ENCODE results near the gene LSM14A.
A peak's percentile ranks its signal among the peaks of the same experiment; 100 is the strongest.

LSM14A gene

DNA sequence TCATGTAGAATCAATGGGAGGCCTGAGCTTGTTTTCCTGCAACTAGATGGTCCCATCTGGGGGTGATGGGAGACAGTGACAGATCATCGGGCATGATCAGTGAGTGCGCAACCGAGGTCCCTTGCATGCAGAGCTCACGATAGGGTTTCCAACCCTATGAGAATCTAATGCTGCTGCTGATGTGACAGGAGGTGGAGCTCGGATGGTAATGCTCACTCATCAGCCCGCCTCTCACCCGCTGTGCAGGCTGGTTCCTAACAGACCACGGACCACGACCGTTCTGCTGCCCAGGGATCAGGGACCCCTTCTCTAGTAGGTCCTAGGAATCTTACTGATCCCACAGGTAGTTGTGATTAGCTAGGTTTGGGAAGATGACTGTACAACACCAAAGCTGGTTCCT, 58.5 kb downstream of the LSM14A start:
- ChIA-PET CTCF (interaction anchor here (0.6 to 5.3 kb wide), 4 partner anchors 9 to 524 kb away, joined by 4 to 50 read pairs (median 6); no protein-coding TSS in a partner anchor), POLR2A (interaction anchor here (0.6 kb wide), 1 partner anchor 26 kb away, joined by 3 read pairs; no protein-coding TSS in a partner anchor)
- H3K27ac ChIP-seq (ENCODE audit: extremely low read depth, low read depth, low read length), result peak overlapping the region; percentile 8; the same call in 1 of the 2 replicates
- TF ChIP-seq SCRT2 (tag by site-specific recombination; IDR thresholded peaks at IDR 0.05) (peak; percentile 67; the same call in 1 of the 2 replicates), ZBTB48 (tag by site-specific recombination; IDR thresholded peaks at IDR 0.05) (0 out of 2 replicates have a peak, but pooled peaks have one; percentile 20), ZNF624 (tag by site-specific recombination; IDR thresholded peaks at IDR 0.05) (no peak), SP7 (tag by site-specific recombination; IDR thresholded peaks at IDR 0.05) (no peak), ZNF10 (tag by site-specific recombination; IDR thresholded peaks at IDR 0.05) (no peak)
- no peaks in the 10 kb centered on the region; the same call in 1 of the 2 replicates for H3K9me3 ChIP-seq (ENCODE audit: control insufficient read depth, insufficient read depth, low read depth, low read length)
- H3K4me1 ChIP-seq (ENCODE audit: control insufficient read depth, insufficient read depth, low read length), result peaks cover 13% of the 10 kb centered on the region
- H3K36me3 ChIP-seq (ENCODE audit: control insufficient read depth in 2 of 2, insufficient read depth in 1 of 2, low read length in 2 of 2), result peaks cover 60 to 71% of the 10 kb centered on the region in 2 experiments
- no peak overlapping the region for H3K4me3 ChIP-seq (ENCODE audit: low read depth, low read length)

DNA sequence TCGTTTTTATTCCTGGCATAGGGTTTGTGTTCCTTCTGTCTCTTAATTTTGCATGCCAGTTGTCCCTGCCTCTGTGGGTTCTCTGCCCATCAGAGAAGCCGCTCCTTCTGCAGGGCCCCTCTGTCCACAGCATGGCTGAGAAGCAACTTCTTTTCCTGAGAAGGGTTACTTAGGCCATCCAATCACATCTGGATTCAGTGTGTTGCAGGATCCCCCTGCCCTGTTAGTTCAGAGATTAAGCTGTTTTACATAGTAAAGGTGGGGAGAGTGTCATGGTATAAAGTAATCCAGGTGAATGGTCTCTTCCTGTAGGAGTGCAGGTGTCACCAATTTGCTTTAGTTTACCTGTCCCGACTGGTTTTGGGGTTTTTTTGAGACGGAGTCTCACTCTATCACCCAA, 59.1 kb downstream of the LSM14A start:
- CTCF ChIA-PET, result interaction anchor here (0.7 to 5.3 kb wide), 5 partner anchors 9 to 454 kb away, joined by 4 to 50 read pairs (median 4); no protein-coding TSS in a partner anchor
- peaks cover 14% of the 10 kb centered on the region for H3K4me1 ChIP-seq (ENCODE audit: control insufficient read depth, insufficient read depth, low read length)
- no peak overlapping the region for H3K4me3 ChIP-seq (ENCODE audit: low read depth, low read length)
- no peaks in the 10 kb centered on the region; the same call in 1 of the 2 replicates for H3K9me3 ChIP-seq (ENCODE audit: control insufficient read depth, insufficient read depth, low read depth, low read length)
- peak overlapping the region; percentile 8; the same call in 1 of the 2 replicates for H3K27ac ChIP-seq (ENCODE audit: extremely low read depth, low read depth, low read length)
- TF ChIP-seq ZIC2 (tag by site-specific recombination; IDR thresholded peaks at IDR 0.05), result no peak
- 0 out of 2 replicates have a peak, but pooled peaks have one; percentile 2 for TF ChIP-seq ZNF366 (tag by site-specific recombination; conservative IDR thresholded peaks at IDR 0.05)
- H3K36me3 ChIP-seq (ENCODE audit: control insufficient read depth in 2 of 2, insufficient read depth in 1 of 2, low read length in 2 of 2), result peaks cover 56 to 65% of the 10 kb centered on the region in 2 experiments
- POLR2A ChIA-PET, result interaction anchor here (0.6 kb wide), 1 partner anchor 27 kb away, joined by 3 read pairs; no protein-coding TSS in a partner anchor

DNA sequence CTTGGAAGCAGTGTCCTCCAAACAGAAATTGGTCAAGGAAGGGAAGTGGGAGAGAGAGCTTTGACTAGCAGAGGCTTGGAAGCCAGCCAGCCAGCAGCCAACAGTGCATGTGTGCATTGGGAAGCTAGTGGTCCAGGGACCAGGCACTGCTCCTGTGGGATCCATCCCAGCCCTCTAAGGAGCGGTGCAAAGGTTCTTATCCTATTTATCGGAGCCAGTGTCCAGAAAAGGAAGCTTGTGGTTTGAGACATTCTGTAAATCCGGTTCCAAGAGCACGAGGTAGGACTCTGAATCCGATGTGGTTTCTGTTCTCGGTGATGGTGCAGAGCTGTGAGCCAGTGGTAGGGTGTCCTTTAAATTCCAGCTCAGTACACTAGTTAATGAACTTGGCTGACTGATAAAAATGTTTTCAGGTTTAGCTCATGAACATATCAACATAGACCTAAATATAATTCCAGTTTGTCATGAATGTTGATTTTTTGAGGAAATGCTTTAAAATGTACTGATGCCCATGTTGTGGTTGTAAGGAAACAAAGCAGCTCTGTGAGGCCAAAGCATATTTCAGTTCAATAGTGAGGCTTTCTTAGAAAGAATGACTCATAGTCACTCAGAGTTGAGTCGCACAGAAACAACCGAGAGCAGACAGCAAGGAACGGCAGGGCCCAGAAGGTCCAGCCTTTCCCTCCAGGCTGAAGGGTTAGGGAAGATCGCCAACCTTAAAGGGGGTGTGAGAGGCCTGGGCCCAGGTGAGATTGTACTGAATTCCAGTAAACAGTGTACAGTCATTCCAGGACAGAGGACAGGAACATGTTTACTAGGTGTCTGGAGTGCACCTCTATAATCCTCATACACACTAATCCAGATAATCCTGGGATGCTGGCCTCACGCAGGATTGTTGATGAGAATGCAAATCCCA, 60.5 kb downstream of the LSM14A start:
- H3K4me3 ChIP-seq (ENCODE audit: low read depth, low read length), result no peak overlapping the region
- TF ChIP-seq RBAK (tag by site-specific recombination; IDR thresholded peaks at IDR 0.05) (no peak), ZNF366 (tag by site-specific recombination; conservative IDR thresholded peaks at IDR 0.05) (peak; percentile 43), ZNF157 (tag by site-specific recombination; IDR thresholded peaks at IDR 0.05) (no peak), ZNF433 (tag by site-specific recombination; IDR thresholded peaks at IDR 0.05; ENCODE audit: low read depth) (no peak), ZNF239 (tag by site-specific recombination; IDR thresholded peaks at IDR 0.05) (no peak), ZNF610 (tag by site-specific recombination; IDR thresholded peaks at IDR 0.05; ENCODE audit: borderline replicate concordance) (no peak), ZBTB1 (tag by site-specific recombination; IDR thresholded peaks at IDR 0.05) (no peak), ZNF660 (tag by site-specific recombination; IDR thresholded peaks at IDR 0.05) (peak; percentile 87), ZNF571 (tag by site-specific recombination; IDR thresholded peaks at IDR 0.05) (no peak), ZNF785 (tag by site-specific recombination; IDR thresholded peaks at IDR 0.05) (no peak), ZNF521 (tag by site-specific recombination; IDR thresholded peaks at IDR 0.05) (no peak)
- TF ChIP-seq, protein P1, sequence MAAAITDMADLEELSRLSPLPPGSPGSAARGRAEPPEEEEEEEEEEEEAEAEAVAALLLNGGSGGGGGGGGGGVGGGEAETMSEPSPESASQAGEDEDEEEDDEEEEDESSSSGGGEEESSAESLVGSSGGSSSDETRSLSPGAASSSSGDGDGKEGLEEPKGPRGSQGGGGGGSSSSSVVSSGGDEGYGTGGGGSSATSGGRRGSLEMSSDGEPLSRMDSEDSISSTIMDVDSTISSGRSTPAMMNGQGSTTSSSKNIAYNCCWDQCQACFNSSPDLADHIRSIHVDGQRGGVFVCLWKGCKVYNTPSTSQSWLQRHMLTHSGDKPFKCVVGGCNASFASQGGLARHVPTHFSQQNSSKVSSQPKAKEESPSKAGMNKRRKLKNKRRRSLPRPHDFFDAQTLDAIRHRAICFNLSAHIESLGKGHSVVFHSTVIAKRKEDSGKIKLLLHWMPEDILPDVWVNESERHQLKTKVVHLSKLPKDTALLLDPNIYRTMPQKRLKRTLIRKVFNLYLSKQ (tag by site-specific recombination; IDR thresholded peaks at IDR 0.05; ENCODE audit: borderline replicate concordance), result no peak
- TF ChIP-seq, protein P2, sequence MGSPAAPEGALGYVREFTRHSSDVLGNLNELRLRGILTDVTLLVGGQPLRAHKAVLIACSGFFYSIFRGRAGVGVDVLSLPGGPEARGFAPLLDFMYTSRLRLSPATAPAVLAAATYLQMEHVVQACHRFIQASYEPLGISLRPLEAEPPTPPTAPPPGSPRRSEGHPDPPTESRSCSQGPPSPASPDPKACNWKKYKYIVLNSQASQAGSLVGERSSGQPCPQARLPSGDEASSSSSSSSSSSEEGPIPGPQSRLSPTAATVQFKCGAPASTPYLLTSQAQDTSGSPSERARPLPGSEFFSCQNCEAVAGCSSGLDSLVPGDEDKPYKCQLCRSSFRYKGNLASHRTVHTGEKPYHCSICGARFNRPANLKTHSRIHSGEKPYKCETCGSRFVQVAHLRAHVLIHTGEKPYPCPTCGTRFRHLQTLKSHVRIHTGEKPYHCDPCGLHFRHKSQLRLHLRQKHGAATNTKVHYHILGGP (tag by site-specific recombination; IDR thresholded peaks at IDR 0.05), result no peak
- TF ChIP-seq, protein P3, sequence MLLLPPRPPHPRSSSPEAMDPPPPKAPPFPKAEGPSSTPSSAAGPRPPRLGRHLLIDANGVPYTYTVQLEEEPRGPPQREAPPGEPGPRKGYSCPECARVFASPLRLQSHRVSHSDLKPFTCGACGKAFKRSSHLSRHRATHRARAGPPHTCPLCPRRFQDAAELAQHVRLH (tag by site-specific recombination; IDR thresholded peaks at IDR 0.05), result no peak
- TF ChIP-seq, protein P4, sequence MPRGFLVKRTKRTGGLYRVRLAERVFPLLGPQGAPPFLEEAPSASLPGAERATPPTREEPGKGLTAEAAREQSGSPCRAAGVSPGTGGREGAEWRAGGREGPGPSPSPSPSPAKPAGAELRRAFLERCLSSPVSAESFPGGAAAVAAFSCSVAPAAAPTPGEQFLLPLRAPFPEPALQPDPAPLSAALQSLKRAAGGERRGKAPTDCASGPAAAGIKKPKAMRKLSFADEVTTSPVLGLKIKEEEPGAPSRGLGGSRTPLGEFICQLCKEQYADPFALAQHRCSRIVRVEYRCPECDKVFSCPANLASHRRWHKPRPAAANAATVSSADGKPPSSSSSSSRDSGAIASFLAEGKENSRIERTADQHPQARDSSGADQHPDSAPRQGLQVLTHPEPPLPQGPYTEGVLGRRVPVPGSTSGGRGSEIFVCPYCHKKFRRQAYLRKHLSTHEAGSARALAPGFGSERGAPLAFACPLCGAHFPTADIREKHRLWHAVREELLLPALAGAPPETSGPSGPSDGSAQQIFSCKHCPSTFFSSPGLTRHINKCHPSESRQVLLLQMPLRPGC (tag by site-specific recombination; IDR thresholded peaks at IDR 0.05), result no peak; the same call in 1 of the 2 replicates
- TF ChIP-seq, protein P5, sequence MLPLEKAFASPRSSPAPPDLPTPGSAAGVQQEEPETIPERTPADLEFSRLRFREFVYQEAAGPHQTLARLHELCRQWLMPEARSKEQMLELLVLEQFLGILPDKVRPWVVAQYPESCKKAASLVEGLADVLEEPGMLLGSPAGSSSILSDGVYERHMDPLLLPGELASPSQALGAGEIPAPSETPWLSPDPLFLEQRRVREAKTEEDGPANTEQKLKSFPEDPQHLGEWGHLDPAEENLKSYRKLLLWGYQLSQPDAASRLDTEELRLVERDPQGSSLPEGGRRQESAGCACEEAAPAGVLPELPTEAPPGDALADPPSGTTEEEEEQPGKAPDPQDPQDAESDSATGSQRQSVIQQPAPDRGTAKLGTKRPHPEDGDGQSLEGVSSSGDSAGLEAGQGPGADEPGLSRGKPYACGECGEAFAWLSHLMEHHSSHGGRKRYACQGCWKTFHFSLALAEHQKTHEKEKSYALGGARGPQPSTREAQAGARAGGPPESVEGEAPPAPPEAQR (tag by site-specific recombination; IDR thresholded peaks at IDR 0.05), result no peak

More for the DNA sequence above, 60.5 kb downstream of the LSM14A start:
- peak overlapping the region; percentile 69 for H3K27ac ChIP-seq (ENCODE audit: extremely low read depth, low read depth, low read length)
- no peaks in the 10 kb centered on the region for H3K9me3 ChIP-seq (ENCODE audit: control insufficient read depth, insufficient read depth, low read depth, low read length)
- POLR2A ChIA-PET, result interaction anchor here (0.8 to 1.4 kb wide), 3 partner anchors 9 to 84 kb away, joined by 3 to 4 read pairs (median 4); no protein-coding TSS in a partner anchor
- CTCF ChIA-PET, result interaction anchor here (0.6 to 5.3 kb wide), 10 partner anchors 8 to 455 kb away, joined by 3 to 50 read pairs (median 4); no protein-coding TSS in a partner anchor
- H3K4me1 ChIP-seq (ENCODE audit: control insufficient read depth, insufficient read depth, low read length), result peaks cover 14% of the 10 kb centered on the region
- peaks cover 43 to 51% of the 10 kb centered on the region in 2 experiments for H3K36me3 ChIP-seq (ENCODE audit: control insufficient read depth in 2 of 2, insufficient read depth in 1 of 2, low read length in 2 of 2)
